RPMI8226 (cell line): Measurements from ENCODE around the gene PRCD.

ENCODE experiments used
- DNase-seq: peaks from one replicate; pipeline ENCODE4 v3.0.0-alpha.2; 2015

The PRCD gene

GRCh38 chr17:76575570-76575969 is 35.7 kb downstream of the PRCD start:
- DNase-seq = no peak

- no peak for DNase-seq
These were observed 36.3 kb downstream of the PRCD start for GRCh38 chr17:76576189-76576588.

GRCh38 chr17:76577876-76578275 is 38.0 kb downstream of the PRCD start:
- no peak for DNase-seq

GRCh38 chr17:76578376-76578775 is 38.5 kb downstream of the PRCD start:
- no peak for DNase-seq

GRCh38 chr17:76579281-76579680 is 39.4 kb downstream of the PRCD start:
- DNase-seq = no peak

- no peak for DNase-seq
These were observed 41.7 kb downstream of the PRCD start for GRCh38 chr17:76581515-76581914.

- no peak for DNase-seq
These were observed 42.8 kb downstream of the PRCD start for GRCh38 chr17:76582660-76583059.

GRCh38 chr17:76584427-76585032 is 44.7 kb downstream of the PRCD start:
- peak; percentile 28 for DNase-seq

- peak; percentile 32 for DNase-seq
These were observed 45.3 kb downstream of the PRCD start for GRCh38 chr17:76585033-76585648.

GRCh38 chr17:76585649-76586593 is 46.1 kb downstream of the PRCD start, which contains the start of gene ST6GALNAC2:
Gene ST6GALNAC2 (minus strand): TSS chr17:76585860. CDS start chr17:76585808, 52 bp downstream.
- peak; percentile 70 for DNase-seq

- DNase-seq = no peak
These were observed 47.1 kb downstream of the PRCD start for GRCh38 chr17:76586741-76587487.

- no peak for DNase-seq
These were observed 48.3 kb downstream of the PRCD start for GRCh38 chr17:76588182-76588581.

- DNase-seq = no peak
These were observed 53.6 kb downstream of the PRCD start for GRCh38 chr17:76593384-76593826.

- DNase-seq = no peak
These were observed 54.1 kb downstream of the PRCD start for GRCh38 chr17:76593959-76594358.

GRCh38 chr17:76594690-76595089 is 54.8 kb downstream of the PRCD start:
- DNase-seq = no peak
